HG02840 (cell line): ENCODE data around the gene ADSS1.

Experiments used
- ATAC-seq: cut with Tn5 transposase; IDR thresholded peaks from one replicate; pipeline ENCODE4 v1.9.1; 2021; ENCODE audit warnings: mild to moderate bottlenecking, moderate library complexity, moderate number of reproducible peaks; ENCODE audit not compliant: unreplicated experiment, low FRiP score

ADSS1 gene

GRCh38 chr14:104686624-104687517 lies 37.2 kb upstream of the ADSS1 start:
- no peak for ATAC-seq

GRCh38 chr14:104687601-104688504 lies 36.2 kb upstream of the ADSS1 start:
- ATAC-seq = no peak

GRCh38 chr14:104688505-104689108 lies 35.4 kb upstream of the ADSS1 start:
- ATAC-seq = no peak

GRCh38 chr14:104689109-104689880 lies 34.7 kb upstream of the ADSS1 start, which contains the start of gene INF2:
Gene INF2 (plus strand): TSS chr14:104689618. CDS start chr14:104701366, 11,748 bp downstream.
- ATAC-seq = no peak

GRCh38 chr14:104689881-104690711 lies 33.9 kb upstream of the ADSS1 start:
- no peak for ATAC-seq

- ATAC-seq = no peak
These were observed 33.1 kb upstream of the ADSS1 start for GRCh38 chr14:104690861-104691455.

GRCh38 chr14:104691546-104692260 lies 32.3 kb upstream of the ADSS1 start:
- ATAC-seq = no peak

- no peak for ATAC-seq
These were observed 31.6 kb upstream of the ADSS1 start for GRCh38 chr14:104692261-104692938.

- no peak for ATAC-seq
These were observed 31.1 kb upstream of the ADSS1 start for GRCh38 chr14:104692939-104693315.

- ATAC-seq = no peak
These were observed 30.3 kb upstream of the ADSS1 start for GRCh38 chr14:104693482-104694431.

- ATAC-seq = no peak
These were observed 29.5 kb upstream of the ADSS1 start for GRCh38 chr14:104694475-104694950.

GRCh38 chr14:104694991-104695659 lies 28.9 kb upstream of the ADSS1 start:
- no peak for ATAC-seq

GRCh38 chr14:104695660-104696000 lies 28.4 kb upstream of the ADSS1 start:
- ATAC-seq = no peak

- no peak for ATAC-seq
These were observed 27.2 kb upstream of the ADSS1 start for GRCh38 chr14:104696671-104697316.

GRCh38 chr14:104697317-104697703 lies 26.7 kb upstream of the ADSS1 start:
- ATAC-seq = no peak
